ENCODE data around the gene ZNF136.

DNA sequence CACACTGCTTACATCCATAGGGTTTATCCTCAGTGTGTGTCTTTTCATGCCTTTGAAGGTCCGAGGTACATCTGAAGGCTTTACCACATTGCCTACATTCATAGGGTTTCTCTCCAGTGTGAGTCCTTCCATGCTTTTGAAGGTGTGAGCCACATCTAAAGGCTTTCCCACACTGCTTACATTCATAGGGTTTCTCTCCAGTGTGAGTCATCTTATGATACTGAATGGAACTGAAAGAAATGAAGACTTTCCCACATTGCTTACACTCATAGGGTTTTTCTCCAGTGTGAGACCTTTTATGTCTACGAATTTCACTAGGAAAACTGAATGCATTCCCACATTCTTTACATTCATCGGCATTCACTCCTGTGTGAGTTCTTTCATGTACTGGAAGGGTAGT is 29.8 kb upstream of the ZNF136 start:
- TF ChIP-seq TEAD4 (IDR thresholded peaks at IDR 0.05; ENCODE audit: low read length): 0 out of 2 replicates have a peak, but pooled peaks have one; percentile 17
- TF ChIP-seq TEAD4 (CRISPR knock-in tag; IDR thresholded peaks at IDR 0.05; ENCODE audit: borderline replicate concordance): no peak
- no peak for TF ChIP-seq ELF4 (CRISPR knock-in tag; IDR thresholded peaks at IDR 0.05)
- TF ChIP-seq CEBPB (tag; IDR thresholded peaks at IDR 0.05): no peak
- TF ChIP-seq ETV6 (IDR thresholded peaks at IDR 0.05; ENCODE audit: borderline replicate concordance in 1 of 2, low read depth in 2 of 2, low read length in 1 of 2): no peak
- TF ChIP-seq ETV6 (CRISPR knock-in tag; IDR thresholded peaks at IDR 0.05; ENCODE audit: borderline replicate concordance): no peak

All from K562 (cell line).